ENCODE data around the gene FBXW10.
A peak's percentile ranks its signal among the peaks of the same experiment; 100 is the strongest.
"Not testable (repeated sequence)": the region's sequence is repeated elsewhere in the genome, so short reads cannot be mapped to it uniquely, and the experiment has no call there.

FBXW10 gene

GRCh38 chr17:18750242-18750641 lies 6.4 kb downstream of the FBXW10 start:
- DNase-seq, result not testable (repeated sequence)

- not testable (repeated sequence) for DNase-seq
These were observed 10.1 kb downstream of the FBXW10 start for GRCh38 chr17:18753829-18754409.

- DNase-seq, result not testable (repeated sequence)
These were observed 12.1 kb downstream of the FBXW10 start for GRCh38 chr17:18755969-18756368.

- not testable (repeated sequence) for DNase-seq
These were observed 13.7 kb downstream of the FBXW10 start for GRCh38 chr17:18757368-18758044.

- DNase-seq, result not testable (repeated sequence)
These were observed 14.5 kb downstream of the FBXW10 start for GRCh38 chr17:18758344-18758743.

GRCh38 chr17:18760221-18760620 lies 16.4 kb downstream of the FBXW10 start:
- DNase-seq, result not testable (repeated sequence)

- not testable (repeated sequence) for DNase-seq
These were observed 26.7 kb downstream of the FBXW10 start for GRCh38 chr17:18770572-18770971.

- DNase-seq, result not testable (repeated sequence)
These were observed 27.2 kb downstream of the FBXW10 start for GRCh38 chr17:18771066-18771465.

- no peak for DNase-seq
These were observed 28.6 kb downstream of the FBXW10 start for GRCh38 chr17:18772471-18772870.

- peak; percentile 80 for DNase-seq
These were observed 37.3 kb downstream of the FBXW10 start, which contains the start of gene TVP23B for GRCh38 chr17:18780991-18781718. Gene TVP23B (plus strand): TSS chr17:18781183. CDS start chr17:18781294, 111 bp downstream.

GRCh38 chr17:18781805-18782204 lies 38.0 kb downstream of the FBXW10 start:
- not testable (repeated sequence) for DNase-seq

GRCh38 chr17:18785933-18786332 lies 42.1 kb downstream of the FBXW10 start:
- DNase-seq, result not testable (repeated sequence)

GRCh38 chr17:18786890-18787289 lies 43.0 kb downstream of the FBXW10 start:
- not testable (repeated sequence) for DNase-seq

GRCh38 chr17:18791402-18791801 lies 47.5 kb downstream of the FBXW10 start:
- DNase-seq, result not testable (repeated sequence)

GRCh38 chr17:18794841-18795240 lies 51.0 kb downstream of the FBXW10 start:
- DNase-seq, result not testable (repeated sequence)

GRCh38 chr17:18796887-18797286 lies 53.0 kb downstream of the FBXW10 start:
- DNase-seq, result not testable (repeated sequence)

GRCh38 chr17:18803458-18804245 lies 59.8 kb downstream of the FBXW10 start:
- not testable (repeated sequence) for DNase-seq

- DNase-seq, result not testable (repeated sequence)
These were observed 72.1 kb downstream of the FBXW10 start for GRCh38 chr17:18815924-18816323.

GRCh38 chr17:18816489-18817371 lies 72.9 kb downstream of the FBXW10 start:
- DNase-seq, result not testable (repeated sequence)

GRCh38 chr17:18821430-18821829 lies 77.6 kb downstream of the FBXW10 start:
- not testable (repeated sequence) for DNase-seq

- DNase-seq, result not testable (repeated sequence)
These were observed 83.8 kb downstream of the FBXW10 start for GRCh38 chr17:18827613-18828012.
